Measurements from ENCODE around the gene BBLN. TPM values are rescaled to one million over a fixed set of nuclear protein-coding genes. Genes with fewer than 3 reads are reported as not detected.

BBLN gene
- total RNA-seq, 1 donor from 2014 or later = 26.3 TPM

DNA sequence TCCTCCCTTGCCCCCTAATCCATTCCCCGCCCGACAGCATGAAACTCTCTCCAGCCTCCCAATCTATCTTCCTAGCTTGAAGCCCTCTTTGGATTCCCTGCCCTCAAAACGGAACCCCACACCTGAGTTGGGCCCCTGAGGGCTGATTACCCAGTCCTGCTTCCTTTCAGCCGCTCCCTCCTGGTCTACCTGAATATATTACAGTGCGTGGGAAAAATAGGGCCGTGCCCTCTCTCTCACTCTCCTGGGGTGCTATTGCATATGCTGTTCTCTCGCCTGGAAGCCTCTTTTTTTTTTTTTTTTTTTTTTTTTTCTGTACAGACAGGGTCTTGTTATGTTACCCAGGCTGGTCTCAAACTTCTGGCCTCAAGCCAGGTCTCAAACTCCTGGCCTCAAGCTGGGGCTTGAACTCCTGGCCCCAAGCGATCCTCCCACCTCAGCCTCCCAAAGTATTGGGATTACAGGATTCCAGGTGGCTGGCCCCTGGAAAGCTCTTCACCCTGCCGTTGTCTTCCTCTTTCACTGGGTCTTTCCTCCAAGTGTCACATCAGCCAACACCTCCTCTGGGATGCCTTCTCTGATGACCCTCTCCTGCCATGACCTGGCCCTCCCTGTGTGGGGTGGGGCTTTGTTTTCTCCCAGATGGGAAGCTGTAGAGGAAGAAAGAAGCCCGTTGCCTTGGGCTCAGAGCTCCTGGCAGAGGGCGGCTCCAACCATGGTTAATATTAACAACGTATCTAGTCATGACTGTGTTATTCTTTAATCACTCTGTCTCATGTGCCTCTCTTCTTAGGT, 51.3 kb downstream of the BBLN start:
- DNase-seq (ENCODE audit: low read depth in 2 of 2) = no peak

DNA sequence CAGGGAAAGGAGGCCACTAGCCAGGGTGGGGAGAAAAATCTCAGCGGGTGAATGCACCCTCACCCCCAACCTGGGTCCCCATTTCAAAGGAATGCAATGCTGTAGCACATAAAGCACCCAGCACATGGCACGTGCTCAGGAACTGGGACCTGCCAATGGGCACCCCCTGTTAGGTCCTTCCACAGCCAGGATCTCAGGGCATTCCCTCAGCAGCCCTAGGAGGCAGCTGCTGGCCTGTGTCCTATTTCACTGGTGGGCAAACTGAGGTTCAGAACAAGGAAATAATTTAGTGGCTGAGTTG, 51.9 kb downstream of the BBLN start:
- DNase-seq (ENCODE audit: low read depth in 2 of 2) = no peak

Other genes with a start within 250 kb of the BBLN start
- 27.3 and 32.2 TPM in 2 replicates for gene ST6GALNAC4, start 243.2 kb upstream of the BBLN start, total RNA-seq
- gene PIP5KL1, start 229.5 kb upstream of the BBLN start, total RNA-seq = 0.39 and 1.0 TPM in 2 replicates
- gene DPM2, start 222.4 kb upstream of the BBLN start, total RNA-seq = 8.9 and 17.7 TPM in 2 replicates
- gene EEIG1, start 179.3 kb upstream of the BBLN start, total RNA-seq = 15.0 and 60.1 TPM in 2 replicates
- 9.1 and 10.2 TPM in 2 replicates for gene NAIF1, start 92.9 kb upstream of the BBLN start, total RNA-seq
- 25.8 and 45.6 TPM in 2 replicates for gene SLC25A25, start 92.0 kb upstream of the BBLN start, total RNA-seq
- 67.3 and 73.2 TPM in 2 replicates for gene PTGES2, start 32.5 kb upstream of the BBLN start, total RNA-seq
- gene LCN2, start 10.8 kb upstream of the BBLN start, total RNA-seq = not detected in 2 replicates
- gene CIZ1, start 31.3 kb downstream of the BBLN start, total RNA-seq = 11.7 and 18.3 TPM in 2 replicates
- gene DNM1, start 43.1 kb downstream of the BBLN start, total RNA-seq = 0.13 and 0.38 TPM in 2 replicates
- gene GOLGA2, start 115.7 kb downstream of the BBLN start, total RNA-seq = 34.7 and 40.7 TPM in 2 replicates
- gene SWI5, start 116.0 kb downstream of the BBLN start, total RNA-seq = 15.8 and 16.4 TPM in 2 replicates
- gene TRUB2, start 162.2 kb downstream of the BBLN start, total RNA-seq = 27.5 and 27.7 TPM in 2 replicates
- 23.4 and 30.3 TPM in 2 replicates for gene COQ4, start 162.6 kb downstream of the BBLN start, total RNA-seq
- gene SLC27A4, start 180.3 kb downstream of the BBLN start, total RNA-seq = 19.9 and 29.8 TPM in 2 replicates
- 47.8 and 66.2 TPM in 2 replicates for gene URM1, start 211.1 kb downstream of the BBLN start, total RNA-seq

Measured in dermis microvascular lymphatic vessel endothelial cell (primary cell).